NB4 (cell line): Measurements from ENCODE around the gene KIF4A.

Source experiments
- CTCF ChIP-seq: IDR thresholded peaks from one replicate; pipeline ENCODE4 v1.5.1; 2012; ENCODE audit warnings: low read depth, low read length
- POLR2A ChIP-seq: IDR thresholded peaks from 2 replicates; pipeline ENCODE4 v1.6.1; 2011; ENCODE audit warnings: mild to moderate bottlenecking; ENCODE audit not compliant: insufficient read length; ENCODE audit errors: extremely low read depth

DNA sequence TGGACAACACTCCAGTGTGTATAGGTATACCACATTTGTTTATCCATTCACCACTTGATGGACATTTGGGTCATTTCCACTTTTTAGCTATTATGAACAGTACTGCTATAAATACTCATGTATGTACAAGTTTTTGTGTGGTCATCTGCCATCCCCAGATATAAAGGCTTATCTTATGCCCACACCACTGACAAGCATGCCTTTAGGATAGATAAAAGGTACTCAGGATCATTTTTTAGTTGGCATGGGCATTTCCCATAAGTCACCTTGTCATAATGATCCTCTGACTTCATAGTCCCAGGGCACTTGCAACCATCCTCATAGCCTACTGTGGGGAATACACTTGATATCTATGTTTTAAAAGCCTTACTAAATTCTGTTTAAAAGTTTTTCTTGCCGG, 49.2 kb upstream of the KIF4A start:
- TF ChIP-seq CTCF (no peak), POLR2A (no peak)
